AG04449 (cell line): ENCODE results near the gene PLAGL2.

Experiments used
- CTCF ChIA-PET: fragments of 350-600 bp; formaldehyde crosslinking; extraction: SDS; loops from one replicate; lab custom pipeline; 2021; ENCODE audit warnings: antibody characterized with exemption; lab: Yijun Ruan, JAX
- POLR2A ChIA-PET: fragments of 400-600, 350-600 bp; formaldehyde crosslinking; extraction: SDS; loops from one replicate; lab custom pipeline; 2020; ENCODE audit warnings: antibody characterized with exemption, inconsistent platforms; lab: Yijun Ruan, JAX
- DNase-seq: peaks from one replicate; pipeline ENCODE4 v3.0.0-alpha.2; 2010; ENCODE audit warnings: low read depth, low spot score
- H3K4me3 ChIP-seq: 2 replicates; pipeline ENCODE4 v1.5.1; 2011; ENCODE audit warnings: low read depth, mild to moderate bottlenecking, control low read depth, low read length
- TF ChIP-seq, protein P1 (sequence below): IDR thresholded peaks from one replicate; pipeline ENCODE4 v1.5.1; 2011; ENCODE audit warnings: mild to moderate bottlenecking, moderate library complexity, low read length, control low read depth, inconsistent platforms; ENCODE audit not compliant: insufficient read depth; ENCODE audit errors: missing control alignments

The PLAGL2 gene

DNA sequence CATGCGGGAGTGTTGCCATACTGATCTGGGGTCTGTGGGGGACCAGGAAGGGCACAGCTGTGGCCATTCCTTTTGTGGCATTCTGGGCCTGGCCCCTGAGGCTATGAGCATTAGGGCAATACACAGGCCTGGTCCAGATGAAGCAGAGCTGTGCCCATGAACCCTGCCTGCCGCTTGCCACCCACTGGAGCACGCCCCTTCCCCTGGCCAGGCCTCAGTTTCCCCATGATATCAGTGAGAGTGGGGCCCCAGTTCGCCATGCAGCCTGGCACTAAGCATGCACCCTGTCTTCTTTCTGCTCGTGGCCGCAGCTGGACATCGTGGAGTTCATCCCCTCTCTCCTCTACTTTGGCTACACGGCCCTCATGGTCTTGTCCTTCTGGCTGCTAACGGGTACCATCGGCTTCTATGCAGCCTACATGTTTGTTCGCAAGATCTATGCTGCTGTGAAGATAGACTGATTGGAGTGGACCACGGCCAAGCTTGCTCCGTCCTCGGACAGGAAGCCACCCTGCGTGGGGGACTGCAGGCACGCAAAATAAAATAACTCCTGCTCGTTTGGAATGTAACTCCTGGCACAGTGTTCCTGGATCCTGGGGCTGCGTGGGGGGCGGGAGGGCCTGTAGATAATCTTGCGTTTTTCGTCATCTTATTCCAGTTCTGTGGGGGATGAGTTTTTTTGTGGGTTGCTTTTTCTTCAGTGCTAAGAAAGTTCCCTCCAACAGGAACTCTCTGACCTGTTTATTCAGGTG lies 42.4 kb downstream of the PLAGL2 start:
- POLR2A ChIA-PET, result no interaction called here
- TF ChIP-seq, protein P1, sequence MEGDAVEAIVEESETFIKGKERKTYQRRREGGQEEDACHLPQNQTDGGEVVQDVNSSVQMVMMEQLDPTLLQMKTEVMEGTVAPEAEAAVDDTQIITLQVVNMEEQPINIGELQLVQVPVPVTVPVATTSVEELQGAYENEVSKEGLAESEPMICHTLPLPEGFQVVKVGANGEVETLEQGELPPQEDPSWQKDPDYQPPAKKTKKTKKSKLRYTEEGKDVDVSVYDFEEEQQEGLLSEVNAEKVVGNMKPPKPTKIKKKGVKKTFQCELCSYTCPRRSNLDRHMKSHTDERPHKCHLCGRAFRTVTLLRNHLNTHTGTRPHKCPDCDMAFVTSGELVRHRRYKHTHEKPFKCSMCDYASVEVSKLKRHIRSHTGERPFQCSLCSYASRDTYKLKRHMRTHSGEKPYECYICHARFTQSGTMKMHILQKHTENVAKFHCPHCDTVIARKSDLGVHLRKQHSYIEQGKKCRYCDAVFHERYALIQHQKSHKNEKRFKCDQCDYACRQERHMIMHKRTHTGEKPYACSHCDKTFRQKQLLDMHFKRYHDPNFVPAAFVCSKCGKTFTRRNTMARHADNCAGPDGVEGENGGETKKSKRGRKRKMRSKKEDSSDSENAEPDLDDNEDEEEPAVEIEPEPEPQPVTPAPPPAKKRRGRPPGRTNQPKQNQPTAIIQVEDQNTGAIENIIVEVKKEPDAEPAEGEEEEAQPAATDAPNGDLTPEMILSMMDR, result no peak
- CTCF ChIA-PET, result no interaction called here
- H3K4me3 ChIP-seq, result no peak overlapping the region
- no peak for DNase-seq

DNA sequence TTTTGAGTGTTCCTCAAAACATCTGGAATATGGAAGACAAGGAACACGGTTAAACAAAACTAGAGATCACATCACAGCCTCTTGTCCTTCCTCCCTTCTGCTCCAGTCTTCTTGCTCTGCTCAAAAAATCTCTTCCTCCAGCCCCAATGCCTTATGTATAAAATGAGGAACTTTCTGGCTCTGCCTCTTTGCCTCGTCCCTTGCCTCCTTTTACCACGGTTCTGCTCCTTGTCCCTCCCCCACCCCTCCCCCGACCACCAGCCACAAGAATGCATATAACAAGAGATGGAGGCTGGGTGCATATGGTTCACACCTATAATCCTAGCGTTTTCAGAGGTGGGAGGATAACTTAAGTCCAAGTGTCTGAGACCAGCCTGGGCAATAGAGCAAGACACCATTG lies 43.6 kb downstream of the PLAGL2 start:
- H3K4me3 ChIP-seq, result no peak overlapping the region
- CTCF ChIA-PET, result no interaction called here
- TF ChIP-seq, protein P1, result no peak
- no peak for DNase-seq
- POLR2A ChIA-PET, result no interaction called here

DNA sequence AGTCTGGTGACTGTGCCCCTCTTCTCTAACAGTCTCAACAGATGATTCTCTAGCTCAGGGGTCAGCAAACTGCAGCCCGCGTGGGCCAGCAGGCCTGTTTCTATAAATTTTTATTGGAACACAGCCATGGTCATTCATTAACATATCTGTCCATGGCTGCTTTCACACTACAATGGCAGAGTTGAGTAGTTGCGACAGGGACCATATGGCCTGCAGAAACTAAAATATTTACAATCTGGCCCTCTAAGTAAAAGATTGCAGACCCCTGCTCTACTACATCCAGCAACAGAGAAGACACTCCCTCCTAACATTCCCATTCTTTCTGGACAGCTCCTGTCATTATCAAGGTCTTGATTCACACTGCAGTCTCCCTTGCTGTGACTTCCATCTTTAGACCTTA lies 45.2 kb downstream of the PLAGL2 start:
- ChIA-PET POLR2A (no interaction called here), CTCF (no interaction called here)

DNA sequence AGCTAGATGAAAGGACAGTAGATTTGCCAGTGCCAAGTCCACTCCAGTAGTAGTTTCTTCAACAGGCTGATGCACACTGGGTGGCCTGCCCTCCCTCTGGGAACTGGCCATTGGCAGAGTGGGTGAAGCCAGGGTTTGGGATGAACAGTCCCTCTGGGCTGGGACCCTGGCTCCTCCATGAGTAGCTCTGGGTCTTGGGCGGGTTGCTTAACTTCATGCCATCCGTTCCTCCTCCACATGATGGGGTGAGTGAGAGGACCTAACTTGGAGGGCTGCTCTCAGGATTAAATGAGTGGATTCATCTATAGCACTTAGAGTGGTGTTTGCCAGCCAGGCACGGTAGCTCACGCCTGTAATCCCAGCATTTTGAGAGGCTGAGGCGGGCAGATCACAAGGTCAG lies 47.2 kb downstream of the PLAGL2 start:
- TF ChIP-seq, protein P1, result no peak
- ChIA-PET CTCF (interaction anchor here (0.6 kb wide), 1 partner anchor 177 kb away, joined by 3 read pairs; no protein-coding TSS in a partner anchor), POLR2A (no interaction called here)
- H3K4me3 ChIP-seq, result no peak overlapping the region
- DNase-seq, result no peak

More for the DNA sequence above, 45.2 kb downstream of the PLAGL2 start:
- TF ChIP-seq, protein P1, result no peak
- no peak for DNase-seq
- H3K4me3 ChIP-seq, result no peak overlapping the region

DNA sequence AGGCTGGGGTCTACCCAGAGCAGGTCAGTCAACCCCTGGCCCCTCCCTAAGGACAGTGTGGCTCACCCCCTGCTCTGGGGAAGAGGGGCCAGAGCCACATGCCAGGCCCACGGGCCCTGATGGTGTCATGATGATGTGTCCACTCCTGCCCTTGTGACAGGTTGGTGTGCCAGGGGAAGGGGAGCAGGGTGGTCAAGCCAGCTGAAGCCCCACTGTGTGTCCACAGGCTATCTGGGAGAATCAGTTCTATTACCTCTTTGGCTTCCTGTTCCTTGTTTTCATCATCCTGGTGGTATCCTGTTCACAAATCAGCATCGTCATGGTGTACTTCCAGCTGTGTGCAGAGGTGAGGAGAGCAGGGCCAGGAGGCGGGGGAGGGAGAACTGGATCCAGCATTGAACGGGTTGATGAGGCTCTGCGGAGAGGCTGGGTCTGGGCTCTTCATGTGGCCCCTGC lies 47.7 kb downstream of the PLAGL2 start:
- POLR2A ChIA-PET, result no interaction called here
- no peak for DNase-seq
- CTCF ChIA-PET, result interaction anchor here (0.6 to 1.2 kb wide), 2 partner anchors 12 to 178 kb away, joined by 3 read pairs; no protein-coding TSS in a partner anchor
- H3K4me3 ChIP-seq, result no peak overlapping the region
- TF ChIP-seq, protein P1, result no peak

DNA sequence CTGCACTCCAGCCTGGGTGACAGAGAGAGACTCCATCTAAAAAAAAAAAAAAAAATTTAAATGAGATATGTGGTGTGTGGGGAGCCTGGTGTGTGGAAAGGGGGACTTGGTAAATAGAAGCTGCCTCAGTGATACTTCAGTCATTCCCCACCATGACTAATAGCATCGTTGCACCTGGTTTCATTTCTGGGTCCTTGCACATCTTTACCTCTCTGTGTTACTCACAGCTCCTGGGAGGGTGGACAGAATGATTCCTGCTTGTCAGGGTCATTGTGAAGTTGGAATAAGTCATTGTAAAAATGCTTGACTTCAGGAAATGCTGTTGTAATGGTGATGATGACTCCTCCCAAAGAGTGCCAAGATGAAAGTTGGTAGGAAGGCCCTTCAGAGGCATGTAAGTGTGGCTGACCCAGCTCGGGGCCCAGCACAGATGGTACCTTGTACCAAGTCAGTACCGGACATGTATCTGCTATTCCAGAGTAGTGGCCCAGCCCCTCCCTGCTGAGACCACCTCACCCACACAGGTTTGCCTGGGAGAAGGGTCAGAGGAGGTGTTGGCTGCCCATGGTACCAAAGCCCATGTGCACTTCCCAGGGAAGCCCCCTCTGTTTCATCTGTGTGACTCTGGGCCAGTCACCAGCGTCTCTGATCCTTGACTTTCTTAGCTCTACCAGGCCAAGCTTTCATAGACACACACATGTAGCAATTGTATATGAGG lies 48.4 kb downstream of the PLAGL2 start:
- ChIA-PET POLR2A (no interaction called here), CTCF (interaction anchor here (1.2 kb wide), 1 partner anchor 13 kb away, joined by 3 read pairs; no protein-coding TSS in a partner anchor)
- TF ChIP-seq, protein P1, result no peak
- no peak overlapping the region for H3K4me3 ChIP-seq
- no peak for DNase-seq
